Activated CD8-positive, alpha-beta memory T cell treated with anti-CD3 and anti-CD28 coated beads, Interleukin-2, amount 50 U/mL, for 24 hours (primary cell): Measurements from ENCODE around the gene NAXE.
"Not testable (repeated sequence)": the region's sequence is repeated elsewhere in the genome, so short reads cannot be mapped to it uniquely, and the experiment has no call there.

ENCODE experiments used
- DNase-seq: peaks from one replicate; pipeline ENCODE4 v3.0.0-alpha.2; 2020; ENCODE audit errors: extremely low read depth

Gene NAXE

DNA sequence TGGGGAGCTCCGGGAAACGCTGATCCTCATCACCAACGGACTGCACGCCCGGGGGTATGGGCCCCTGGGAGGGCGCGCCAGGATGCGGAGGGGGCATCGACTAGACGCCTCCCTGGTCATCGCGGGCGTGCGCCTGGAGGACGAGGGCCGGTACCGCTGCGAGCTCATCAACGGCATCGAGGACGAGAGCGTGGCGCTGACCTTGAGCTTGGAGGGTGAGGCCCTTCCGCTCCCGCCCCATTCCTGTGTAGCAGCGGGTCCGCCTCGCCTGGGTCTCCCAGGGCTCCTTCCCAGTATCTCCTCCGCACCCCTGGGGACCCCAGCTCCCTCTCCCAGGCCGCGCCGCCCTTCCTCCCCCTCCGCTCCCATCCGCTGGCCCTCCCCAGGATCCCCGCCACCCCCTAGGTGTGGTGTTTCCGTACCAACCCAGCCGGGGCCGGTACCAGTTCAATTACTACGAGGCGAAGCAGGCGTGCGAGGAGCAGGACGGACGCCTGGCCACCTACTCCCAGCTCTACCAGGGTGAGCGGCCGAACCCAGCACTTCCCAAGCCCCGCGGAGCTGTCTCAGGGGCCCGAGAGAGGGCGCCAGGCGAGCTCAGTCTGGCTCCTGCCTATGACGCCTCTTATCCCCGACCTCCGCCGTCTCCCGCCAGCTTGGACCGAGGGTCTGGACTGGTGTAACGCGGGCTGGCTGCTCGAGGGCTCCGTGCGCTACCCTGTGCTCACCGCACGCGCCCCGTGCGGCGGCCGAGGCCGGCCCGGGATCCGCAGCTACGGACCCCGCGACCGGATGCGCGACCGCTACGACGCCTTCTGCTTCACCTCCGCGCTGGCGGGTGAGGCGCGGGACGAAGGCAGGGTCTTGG lies 32.6 kb downstream of the NAXE start:
- no peak for DNase-seq

- no peak for DNase-seq
Observed at GRCh38 chr1:156624814-156625435, 33.3 kb downstream of the NAXE start.

DNA sequence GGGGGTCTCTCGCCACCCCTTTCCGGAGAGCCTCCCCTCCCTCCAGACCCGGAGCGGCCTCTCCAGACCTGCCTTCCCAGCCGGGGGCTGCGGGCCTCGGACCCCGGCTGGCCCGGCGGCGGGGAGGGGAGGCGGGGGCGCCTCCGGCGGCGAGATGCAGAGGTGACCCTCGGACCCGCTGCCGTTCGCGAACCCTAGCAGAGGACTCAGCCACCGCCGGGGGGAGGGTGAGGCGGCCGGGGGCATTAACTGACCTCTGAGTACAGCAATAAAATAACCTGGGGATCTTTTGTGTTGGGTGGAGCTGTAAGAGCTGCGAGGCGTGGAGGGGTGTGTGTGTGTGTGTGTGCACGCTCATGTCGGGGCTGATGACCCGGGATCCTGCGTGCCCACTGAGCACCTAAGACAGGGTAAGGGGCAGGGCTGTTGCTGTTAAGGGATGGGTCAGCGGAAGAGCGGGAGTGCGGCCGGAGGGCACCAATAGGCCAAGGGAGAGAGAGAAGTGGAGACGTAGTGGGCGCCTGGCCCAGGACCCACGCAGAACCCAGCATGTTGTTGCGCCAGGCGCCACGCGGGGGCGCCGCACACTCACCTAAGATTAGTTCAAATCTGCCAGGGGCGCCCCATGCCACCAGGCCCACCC lies 34.0 kb downstream of the NAXE start:
- DNase-seq = no peak

DNA sequence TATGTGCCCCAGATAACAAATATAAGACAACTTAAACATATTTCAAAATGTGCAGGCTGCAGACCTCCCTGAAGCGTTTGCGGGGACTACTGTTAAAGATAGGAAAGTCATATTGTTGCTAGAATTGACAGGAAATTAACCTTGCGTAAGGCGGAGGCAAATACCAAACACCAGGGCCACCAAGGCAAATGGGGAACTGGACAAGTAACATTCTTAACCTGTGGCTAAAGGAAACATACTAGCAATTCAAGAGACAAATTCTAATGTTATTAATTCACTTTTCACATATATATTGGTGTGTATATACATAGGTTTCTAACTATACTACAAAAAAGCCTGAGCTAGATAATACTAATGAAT lies 34.5 kb downstream of the NAXE start:
- DNase-seq = no peak

DNA sequence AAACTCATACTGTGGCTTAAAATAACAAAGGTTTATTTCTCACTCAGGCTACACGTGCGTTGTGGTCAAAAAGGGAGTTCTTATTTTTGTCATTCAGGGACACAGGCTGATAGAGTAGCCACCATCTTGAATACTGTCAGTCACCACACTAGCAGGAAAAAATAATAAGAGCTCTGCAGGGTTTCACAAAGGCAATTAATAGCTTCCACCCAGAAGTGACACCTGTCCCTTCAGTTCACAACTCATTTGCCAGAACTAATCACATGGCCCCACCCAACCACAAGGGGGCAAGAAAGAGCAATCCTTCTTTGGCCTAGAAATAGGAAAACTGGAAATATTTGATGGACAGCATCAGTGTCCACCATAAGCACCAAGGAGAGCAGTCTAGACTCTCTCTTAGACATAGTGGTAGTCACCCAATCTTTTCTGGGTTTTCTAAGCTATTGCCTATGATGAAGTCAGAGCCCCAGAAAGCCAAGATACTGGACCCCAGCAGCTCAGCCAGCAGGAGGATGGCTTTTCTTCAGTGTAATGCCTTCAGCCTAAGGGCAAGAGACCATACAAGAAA lies 35.8 kb downstream of the NAXE start:
- no peak for DNase-seq

GRCh38 chr1:156629823-156630449 lies 38.4 kb downstream of the NAXE start:
- no peak for DNase-seq

DNA sequence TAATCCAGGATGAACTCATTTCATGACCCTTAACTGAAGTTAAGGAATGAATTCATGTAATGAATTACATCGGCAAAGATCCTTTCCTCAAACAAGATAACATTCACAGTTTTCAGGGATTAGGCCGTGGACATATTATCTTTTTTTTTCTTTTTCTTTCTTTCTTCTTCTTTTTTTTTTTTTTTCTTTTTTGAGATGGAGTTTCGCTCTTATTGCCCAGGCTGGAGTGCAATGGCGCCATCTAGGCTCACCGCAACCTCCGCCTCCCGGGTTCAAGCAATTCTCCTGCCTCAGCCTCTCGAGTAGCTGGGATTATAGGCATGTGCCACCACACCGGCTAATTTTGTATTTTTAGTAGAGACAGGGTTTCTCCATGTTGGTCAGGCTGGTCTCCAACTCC lies 39.6 kb downstream of the NAXE start:
- DNase-seq = not testable (repeated sequence)

GRCh38 chr1:156632355-156632754 lies 40.8 kb downstream of the NAXE start:
- no peak for DNase-seq

GRCh38 chr1:156638189-156638985 lies 46.8 kb downstream of the NAXE start:
- no peak for DNase-seq

- no peak for DNase-seq
Observed at GRCh38 chr1:156639601-156640101, 48.1 kb downstream of the NAXE start.

- DNase-seq = no peak
Observed at GRCh38 chr1:156640842-156641706, 49.5 kb downstream of the NAXE start.

GRCh38 chr1:156641761-156642264 lies 50.2 kb downstream of the NAXE start, which contains the start of gene BCAN:
Gene BCAN (plus strand): TSS chr1:156642117. CDS start chr1:156646055, 3,938 bp downstream.
- no peak for DNase-seq

GRCh38 chr1:156642265-156643048 lies 50.9 kb downstream of the NAXE start:
- no peak for DNase-seq

GRCh38 chr1:156643049-156643777 lies 51.6 kb downstream of the NAXE start:
- DNase-seq = no peak

DNA sequence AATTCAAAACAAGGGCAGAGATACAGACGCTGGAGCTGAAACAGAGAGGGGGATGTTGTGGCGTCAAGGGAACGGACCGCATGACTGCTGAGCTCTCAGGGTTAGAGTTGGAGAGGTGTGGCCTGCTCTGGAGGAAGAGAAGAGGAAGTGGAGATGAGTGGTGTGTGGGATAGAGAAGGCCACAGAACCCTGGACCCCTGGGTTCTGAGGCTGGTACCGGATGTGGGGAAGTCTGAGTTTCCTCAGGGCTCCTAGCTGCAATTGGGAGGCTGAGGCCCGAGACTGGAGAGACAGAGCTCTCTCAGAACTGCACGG lies 52.2 kb downstream of the NAXE start:
- DNase-seq = no peak
